MM.1S (cell line): ENCODE measurements around the gene SFSWAP.
"Not testable (repeated sequence)": the region's sequence is repeated elsewhere in the genome, so short reads cannot be mapped to it uniquely, and the experiment has no call there.

Experiments used
- CTCF ChIP-seq: fragments of 300-600 bp; sonication (generic); IDR thresholded peaks from 2 replicates; pipeline ENCODE4 v1.5.1; 2016; ENCODE audit warnings: antibody characterized with exemption, low read length, mixed read lengths
- EZH2 ChIP-seq: fragments of 300-600 bp; sonication (generic); optimal IDR thresholded peaks from 2 replicates; pipeline ENCODE3; 2017; ENCODE audit warnings: low read depth, mild to moderate bottlenecking, antibody characterized with exemption, low read length, mixed read lengths

- TF ChIP-seq CTCF, EZH2: not testable (repeated sequence)
Measured at GRCh38 chr12:131681746-131682509, 29.0 kb upstream of the SFSWAP start.
